Measurements from ENCODE around the gene ZNF850.
"Not testable (repeated sequence)": the region's sequence is repeated elsewhere in the genome, so short reads cannot be mapped to it uniquely, and the experiment has no call there.

The ZNF850 gene

DNA sequence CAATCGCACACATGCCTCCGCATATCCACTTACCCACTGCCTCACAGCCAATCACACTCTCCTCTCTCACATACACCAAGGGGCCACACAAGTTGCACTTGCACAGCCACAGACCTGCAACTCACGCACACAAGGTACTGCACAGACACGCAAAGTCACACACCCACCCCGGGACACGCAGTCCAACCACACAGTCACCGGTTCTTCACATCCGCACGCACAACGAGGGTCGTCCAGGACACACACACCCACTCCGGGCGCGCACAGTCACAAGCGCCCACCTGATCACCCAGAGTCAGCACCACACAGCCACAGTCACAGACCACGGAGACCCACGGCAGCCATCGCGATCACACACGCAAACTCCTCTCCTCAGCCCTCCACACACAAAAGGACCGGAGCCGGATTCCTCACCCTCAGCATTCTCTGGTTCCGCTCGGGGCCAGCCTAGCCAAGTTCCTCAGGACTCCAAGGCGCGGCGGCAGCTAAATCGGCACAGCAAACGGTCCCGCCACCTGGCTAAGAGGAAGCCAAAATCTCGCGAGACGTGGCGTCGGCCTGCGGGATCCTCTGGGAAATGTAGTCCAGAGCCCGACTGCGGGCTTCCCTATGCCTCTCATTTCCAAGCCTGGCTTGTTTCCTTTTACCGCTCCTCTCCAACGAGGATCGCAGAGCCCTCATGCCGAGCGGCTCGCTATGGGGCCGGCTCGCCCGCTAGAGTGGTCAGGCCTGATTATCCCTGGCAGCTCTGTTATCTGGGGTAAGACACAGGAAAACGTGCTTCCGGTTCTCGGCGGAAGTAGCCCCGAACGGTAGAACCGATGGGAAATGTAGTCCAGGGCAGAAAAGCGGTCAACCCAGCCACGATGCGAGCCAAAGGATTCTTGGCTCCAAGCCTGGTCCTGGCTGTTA lies at the start of gene ZNF850:
TSS of gene ZNF850 (minus strand) at position 497 of the 912 bp plus-strand sequence. CDS start 10,201 bp downstream, outside the sequence.
- peak; percentile 82 for DNase-seq

DNA sequence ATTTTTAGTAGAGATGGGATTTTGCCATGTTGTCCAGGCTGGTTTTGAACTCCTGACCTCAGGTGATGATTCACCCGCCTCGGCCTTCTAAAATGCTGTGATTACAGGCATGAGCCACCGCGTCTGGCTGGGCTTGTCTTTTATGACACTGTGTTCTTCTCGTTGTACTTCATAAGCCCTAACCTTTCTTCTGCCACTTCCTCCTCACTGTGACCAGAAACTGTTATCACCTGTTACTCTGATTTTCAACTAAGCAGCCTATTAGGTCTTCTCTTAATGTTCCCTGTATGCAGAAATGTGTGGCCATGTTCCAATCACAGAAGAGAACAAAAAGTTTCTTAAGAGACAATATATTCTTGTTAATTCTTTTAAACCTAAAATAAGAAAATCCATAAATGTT lies 49.2 kb upstream of the ZNF850 start:
- DNase-seq, result no peak

DNA sequence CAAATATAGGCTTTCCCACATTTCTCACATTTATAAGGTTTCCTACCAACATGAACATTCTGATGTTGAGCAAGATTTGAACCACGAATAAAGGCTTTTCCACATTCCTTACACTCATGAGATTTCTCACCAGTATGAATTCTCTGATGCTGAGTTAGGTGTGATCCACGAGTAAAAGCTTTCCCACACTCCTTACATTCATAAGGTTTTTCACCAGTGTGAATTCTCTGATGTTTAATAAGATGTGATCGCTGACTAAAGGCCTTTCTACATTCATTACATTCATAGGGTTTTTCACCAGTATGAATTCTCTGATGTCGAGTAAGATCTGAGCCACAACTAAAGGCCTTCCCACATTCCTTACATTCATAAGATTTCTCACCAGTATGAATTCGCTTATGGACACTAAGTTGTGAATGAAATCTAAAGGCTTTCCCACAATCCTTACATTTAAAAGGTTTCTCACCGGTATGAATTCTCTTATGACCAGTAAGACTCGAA lies 46.6 kb upstream of the ZNF850 start:
- DNase-seq, result no peak

DNA sequence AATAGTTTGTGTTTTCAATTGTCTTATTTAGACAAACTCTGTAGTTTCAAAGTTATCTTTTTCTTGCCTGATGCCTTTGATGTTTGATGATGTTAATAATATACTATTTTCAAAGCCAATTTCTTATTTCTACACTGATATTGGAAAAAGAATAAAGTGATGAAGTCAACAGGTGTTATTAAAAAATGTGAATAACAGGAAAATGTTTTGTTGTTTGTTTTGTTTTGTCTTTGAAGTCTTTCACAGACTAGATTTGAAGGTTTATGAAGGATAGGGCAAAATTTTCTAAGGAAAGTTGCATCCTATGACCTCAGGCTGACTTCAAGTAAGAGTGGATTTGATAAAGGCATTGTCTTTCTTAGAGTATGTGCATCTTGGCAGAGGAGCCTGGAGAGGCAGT lies 34.4 kb upstream of the ZNF850 start:
- no peak for DNase-seq

DNA sequence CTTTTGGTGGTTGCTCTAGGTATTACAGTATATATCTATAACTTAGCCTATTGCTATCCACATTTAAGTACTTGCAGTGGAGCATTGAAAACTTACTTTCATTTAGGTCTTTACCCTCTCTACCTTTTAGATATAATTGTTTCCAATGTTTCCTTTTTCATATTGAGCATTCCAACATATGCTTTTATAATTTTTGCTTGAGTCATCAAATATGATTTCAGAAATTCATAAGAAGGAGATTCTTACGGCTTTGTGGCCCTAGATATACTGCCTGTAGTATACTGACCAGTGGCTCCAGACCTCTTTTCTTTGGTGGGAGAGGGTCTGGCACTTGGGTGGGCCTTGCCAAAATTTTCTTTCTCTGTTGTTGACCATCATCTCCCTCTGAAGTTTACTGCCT lies 32.8 kb upstream of the ZNF850 start:
- DNase-seq, result no peak

DNA sequence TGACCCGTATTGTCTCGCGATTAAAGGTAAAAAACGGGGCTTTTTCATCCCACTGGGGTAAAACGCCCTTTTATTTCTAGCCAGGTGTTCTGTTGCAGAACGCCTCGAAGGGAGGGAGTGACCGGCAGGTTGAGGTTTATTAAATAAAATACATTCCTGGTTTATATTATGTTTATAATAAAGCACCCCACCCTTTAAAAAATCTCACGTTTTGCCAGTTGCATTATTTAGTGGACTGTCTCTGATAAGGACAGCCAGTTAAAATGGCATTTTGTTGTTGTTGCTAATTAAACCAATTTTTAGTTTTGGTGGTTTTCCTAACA lies 25.1 kb upstream of the ZNF850 start:
- no peak for DNase-seq

DNA sequence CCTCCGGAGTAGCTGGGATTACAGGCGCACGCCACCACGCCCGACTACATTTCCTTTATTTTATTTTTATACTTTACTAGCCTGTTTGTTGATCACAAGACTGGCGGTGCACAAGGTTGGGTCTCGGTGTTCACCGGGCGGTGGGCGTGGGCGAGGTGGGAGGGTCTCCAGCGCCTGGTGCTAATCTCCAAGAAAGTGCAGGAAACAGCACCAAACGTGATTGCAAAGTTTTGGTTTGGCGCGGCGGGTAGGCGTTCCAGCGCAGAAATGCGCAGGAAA lies 24.0 kb upstream of the ZNF850 start:
- no peak for DNase-seq

DNA sequence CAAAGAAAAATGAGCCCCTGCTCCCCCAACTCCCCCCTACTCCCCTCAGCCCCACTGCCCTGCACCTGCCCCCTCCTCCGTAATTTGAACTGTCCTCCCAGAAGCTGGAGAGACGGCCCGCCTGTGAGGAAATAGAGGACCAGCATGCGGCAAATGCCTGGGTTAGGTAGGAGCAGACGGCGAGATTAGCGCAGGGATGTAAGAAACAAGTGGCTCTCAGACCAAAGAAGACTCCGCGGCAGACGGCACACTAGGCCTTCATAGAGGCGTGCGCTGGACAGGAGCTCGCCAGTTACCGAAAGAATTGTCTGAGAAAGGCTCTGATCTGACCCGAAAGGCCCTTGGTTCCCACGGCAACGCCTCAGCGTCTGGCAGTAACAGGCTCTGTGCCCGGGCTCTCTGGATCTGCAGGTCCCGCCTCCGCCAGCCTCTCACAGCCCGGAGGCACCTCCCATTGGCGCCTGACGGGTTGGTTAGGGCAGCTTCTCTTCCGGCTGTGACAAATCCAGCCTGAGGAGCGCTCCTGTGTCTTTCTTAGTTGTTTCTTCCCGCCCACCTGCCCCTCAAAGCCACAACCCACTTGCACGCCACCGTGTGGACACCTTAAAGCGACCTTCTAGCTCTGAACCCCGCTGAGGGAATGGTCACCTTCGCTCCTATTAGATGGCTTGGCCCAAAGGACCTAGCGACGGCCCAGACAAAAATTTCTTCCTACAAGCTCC lies 19.0 kb upstream of the ZNF850 start:
- DNase-seq, result not testable (repeated sequence)

DNA sequence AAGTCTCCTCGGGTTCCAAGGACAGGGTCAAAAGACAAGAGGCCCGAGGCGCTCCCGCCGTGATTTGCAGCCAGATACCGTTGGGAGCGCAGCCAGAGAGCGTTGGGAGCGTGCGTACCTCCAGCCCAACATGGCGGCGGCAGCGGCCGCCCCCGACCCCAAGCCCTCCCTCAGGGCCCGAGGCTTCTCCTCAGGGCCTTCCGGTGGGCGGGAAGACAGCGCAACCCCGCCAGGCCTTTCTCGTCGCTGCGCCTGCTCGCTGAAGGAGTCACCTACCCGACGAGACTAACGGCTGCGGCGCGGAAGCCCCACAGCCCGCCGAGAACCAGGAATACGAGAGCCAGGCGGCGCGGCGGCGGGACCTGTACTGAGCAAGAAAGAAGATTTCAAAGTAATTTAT lies 3.2 kb upstream of the ZNF850 start:
- DNase-seq, result no peak

DNA sequence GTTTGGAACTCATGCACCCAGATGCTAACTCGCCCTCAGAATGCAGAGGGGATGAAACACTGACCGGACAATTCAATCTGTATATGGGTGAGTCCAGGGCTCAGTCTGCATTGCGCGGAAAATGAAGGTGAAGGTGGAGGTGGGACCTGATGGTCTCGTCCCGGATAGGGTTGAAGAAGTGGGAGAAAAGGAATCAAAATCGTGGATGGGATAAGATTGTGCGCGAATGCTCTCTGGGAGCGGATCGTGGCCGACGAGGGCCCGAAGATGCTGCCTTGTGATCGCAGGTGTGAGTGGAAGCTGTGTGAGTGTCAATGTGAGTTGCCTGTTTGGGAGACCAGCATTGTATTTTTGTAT lies 594 bp upstream of the ZNF850 start:
- DNase-seq, result no peak

DNA sequence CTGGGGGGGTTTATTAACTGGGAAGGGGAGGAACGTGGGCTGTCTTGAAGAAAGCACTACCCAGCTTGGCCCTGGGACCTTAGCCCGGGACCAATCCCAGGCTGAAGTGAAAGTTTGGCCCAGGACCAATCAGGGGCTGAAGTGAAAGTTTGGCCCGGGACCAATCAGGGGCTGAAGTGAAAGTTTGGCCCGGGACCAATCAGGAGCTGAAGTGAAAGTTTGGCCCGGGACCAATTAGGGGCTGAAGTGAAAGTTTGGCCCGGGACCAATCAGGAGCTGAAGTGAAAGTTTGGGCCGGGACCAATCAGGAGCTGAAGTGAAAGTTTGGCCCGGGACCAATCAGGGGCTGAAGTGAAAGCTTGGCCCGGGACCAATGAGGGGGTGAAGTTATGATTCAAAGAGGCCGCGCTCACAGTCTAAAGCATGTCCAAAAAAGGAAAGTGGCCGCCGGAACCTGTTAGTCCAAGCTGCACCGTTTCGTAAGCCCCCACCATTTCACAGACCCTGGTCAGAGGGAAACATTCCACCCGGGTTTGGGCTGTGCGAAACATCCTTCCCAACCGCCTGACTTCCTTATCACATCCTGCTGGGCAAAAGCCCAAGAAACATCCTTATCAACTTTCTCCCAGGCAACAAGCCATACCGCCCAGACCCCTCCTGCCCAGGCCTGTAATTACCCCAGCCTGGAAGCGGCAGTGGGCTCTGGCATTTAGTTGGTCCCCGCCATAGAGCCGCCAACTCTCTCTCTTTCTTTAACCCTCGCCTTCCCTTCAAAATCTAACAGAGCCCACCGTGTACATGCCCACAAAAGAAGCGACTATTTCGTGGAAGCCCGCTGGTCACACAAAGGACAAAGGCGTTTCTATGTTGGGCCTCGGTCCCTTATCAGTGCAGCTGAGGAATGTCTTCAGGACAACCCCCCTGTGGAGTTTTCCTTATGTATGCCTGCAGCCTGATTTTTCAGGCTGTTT lies 1.1 kb downstream of the ZNF850 start:
- no peak for DNase-seq

DNA sequence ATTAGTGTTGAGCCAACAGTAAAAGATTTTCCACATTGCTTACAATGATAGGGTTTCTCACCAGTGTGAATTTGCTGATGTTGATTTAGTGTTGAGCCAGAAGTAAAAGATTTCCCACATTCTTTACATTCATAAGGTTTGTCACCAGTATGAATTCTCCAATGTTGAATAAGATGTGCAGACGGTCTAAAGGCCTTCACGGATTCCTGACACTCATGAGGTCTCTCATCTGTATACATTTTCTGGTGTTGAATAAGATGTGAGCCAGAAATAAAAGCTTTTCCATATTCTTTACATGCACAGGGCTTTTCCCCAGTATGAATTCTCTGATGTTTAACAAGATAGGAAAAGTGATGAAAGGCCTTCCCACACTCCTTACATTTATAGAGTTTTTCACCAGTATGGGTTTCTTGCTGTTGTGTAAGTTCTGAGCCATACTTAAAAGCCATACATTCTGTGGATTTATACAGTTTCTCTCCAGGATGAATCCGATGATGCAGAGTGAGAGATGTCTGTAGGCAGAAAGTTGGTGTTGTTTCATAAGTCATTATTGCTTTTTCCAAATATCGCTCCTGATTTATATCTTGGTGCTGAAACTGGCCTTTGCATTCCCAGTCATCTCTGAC lies 22.4 kb downstream of the ZNF850 start:
- DNase-seq, result no peak

DNA sequence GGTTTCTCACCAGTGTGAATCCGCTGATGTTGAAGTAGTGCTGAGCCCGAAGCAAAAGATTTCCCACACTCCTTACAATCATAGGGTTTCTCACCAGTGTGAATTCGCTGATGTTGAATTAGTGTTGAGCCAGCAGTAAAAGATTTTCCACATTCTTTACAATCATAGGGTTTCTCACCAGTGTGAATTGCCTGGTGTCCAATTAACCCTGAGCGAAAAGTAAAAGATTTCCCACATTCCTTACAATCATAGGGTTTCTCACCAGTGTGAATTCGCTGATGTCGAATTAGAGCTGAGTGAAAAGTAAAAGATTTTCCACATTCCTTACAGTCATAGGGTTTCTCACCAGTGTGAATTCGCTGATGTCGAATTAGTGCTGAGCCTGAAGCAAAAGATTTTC lies 23.0 kb downstream of the ZNF850 start:
- not testable (repeated sequence) for DNase-seq

DNA sequence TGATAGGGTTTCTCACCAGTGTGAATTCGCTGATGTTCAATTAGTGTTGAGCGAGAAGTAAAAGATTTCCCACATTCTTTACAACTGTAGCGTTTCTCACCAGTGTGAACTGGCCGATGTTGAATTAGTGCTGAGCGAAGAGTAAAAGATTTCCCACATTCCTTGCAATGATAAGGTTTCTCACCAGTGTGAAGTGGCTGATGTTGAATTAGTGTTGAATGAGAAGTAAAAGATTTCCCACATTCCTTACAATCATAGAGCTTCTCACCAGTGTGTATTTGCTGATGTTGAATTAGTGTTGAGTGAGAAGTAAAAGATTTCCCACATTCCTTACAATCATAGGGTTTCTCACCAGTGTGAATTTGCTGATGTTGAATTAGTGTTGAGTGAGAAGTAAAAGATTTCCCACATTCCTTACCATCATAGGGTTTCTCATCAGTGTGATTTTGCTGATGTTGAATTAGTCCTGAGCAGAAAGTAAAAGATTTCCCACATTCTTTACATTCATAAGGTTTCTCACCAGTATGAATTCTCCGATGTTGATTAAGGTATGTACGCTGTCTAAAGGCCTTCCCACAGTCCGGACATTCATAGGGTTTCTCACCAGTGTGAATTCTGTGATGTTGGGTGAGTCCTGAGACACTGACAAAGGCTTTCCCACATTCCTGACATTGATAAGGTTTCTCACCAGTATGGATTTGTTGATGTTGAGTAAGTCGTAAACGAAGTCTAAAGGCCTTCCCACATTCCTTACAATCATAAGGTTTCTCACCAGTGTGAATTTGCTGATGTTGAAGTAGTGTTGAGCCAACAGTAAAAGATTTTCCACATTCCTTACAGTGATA lies 24.0 kb downstream of the ZNF850 start:
- no peak for DNase-seq

DNA sequence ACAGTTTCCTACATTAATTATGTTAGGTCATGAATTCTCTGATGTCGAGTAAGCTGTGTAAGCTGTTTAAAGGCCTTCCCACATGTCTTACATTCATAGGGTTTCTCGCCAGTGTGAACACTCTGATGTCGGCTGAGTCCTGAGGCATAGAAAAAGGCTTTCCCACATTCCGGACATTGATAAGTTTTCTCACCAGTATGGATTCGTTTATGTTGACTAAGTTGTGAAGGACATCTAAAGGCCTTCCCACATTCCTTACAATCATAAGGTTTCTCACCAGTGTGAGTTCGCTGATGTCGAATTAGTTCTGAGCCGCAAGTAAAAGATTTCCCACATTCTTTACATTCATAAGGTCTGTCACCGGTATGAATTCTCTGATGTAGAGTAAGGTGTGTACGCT lies 24.9 kb downstream of the ZNF850 start:
- DNase-seq, result no peak

DNA sequence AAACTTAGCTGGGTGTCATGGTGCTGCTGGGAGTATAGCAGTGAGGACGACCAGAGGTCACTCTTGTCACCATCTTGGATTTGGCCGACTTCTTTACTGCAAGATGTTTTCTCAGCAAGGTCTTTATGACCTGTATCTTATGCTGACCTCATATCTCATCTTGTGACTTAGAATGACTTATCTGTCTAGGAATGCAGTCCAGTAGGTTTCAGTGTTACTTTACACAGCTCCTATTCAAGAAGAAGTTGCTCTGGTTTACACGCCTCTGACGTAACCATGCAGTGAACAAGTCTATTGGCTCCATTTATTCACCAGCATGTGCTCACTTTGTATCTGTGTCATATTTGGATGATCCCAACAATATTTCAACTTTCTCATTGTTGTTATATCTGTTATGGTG lies 26.7 kb downstream of the ZNF850 start:
- no peak for DNase-seq

DNA sequence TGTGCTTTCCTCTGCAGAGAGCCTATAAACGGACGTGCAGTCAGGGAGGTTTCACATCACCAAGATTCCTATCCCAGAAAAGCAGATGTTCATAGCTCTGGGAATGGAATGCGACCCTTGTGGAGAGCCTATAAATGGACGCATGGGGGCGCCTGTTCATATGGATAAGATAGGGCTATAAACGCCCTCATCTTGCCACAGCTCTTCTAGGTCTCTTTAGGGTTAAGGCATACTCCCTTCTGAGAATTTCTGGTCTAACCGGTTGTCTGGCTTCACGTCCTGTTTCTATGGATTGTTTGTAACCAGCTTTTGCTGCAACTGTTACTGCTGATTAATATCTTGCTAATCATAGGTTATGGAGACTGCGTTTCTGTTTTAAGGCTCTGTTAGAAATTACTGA lies 36.4 kb downstream of the ZNF850 start:
- not testable (repeated sequence) for DNase-seq

DNA sequence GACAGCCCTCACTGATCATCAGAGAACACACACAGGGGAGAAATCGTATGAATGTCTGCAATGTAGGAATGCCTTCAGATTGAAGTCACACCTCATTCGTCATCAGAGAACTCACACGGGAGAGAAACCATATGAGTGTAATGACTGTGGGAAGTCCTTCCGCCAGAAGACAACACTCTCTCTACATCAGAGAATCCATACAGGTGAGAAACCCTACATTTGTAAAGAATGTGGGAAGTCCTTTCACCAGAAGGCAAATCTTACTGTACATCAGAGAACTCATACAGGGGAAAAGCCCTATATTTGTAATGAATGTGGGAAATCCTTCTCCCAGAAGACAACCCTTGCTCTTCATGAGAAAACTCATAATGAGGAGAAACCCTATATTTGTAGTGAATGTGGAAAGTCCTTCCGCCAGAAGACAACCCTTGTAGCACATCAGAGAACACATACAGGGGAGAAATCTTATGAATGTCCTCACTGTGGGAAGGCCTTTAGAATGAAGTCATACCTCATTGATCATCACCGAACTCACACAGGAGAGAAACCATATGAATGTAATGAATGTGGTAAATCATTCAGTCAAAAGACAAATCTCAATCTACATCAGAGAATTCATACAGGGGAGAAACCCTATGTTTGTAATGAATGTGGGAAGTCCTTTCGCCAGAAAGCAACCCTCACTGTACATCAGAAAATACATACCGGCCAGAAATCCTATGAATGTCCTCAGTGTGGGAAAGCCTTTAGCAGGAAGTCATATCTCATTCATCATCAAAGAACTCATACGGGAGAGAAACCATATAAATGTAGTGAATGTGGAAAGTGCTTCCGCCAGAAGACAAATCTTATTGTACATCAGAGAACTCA lies 52.7 kb downstream of the ZNF850 start:
- no peak for DNase-seq

DNA sequence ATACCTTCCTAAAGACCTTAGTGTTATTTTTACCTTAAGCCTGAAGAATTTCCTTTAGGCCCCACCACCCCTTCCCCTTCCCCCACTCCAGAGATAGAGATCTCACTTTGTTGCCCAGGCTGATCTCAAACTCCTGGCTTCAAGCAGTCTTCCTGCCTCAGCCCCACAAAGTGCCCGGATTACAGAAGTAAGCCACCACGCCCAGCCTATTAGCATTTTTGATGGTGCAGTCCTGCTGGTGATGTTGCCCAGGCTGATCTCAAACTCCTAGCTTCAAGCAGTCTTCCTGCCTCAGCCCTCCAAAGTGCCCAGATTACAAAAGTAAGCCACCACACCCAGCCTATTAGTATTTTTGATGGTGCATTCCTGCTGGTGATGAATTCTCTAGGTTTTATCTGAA lies 63.2 kb downstream of the ZNF850 start:
- DNase-seq, result no peak

DNA sequence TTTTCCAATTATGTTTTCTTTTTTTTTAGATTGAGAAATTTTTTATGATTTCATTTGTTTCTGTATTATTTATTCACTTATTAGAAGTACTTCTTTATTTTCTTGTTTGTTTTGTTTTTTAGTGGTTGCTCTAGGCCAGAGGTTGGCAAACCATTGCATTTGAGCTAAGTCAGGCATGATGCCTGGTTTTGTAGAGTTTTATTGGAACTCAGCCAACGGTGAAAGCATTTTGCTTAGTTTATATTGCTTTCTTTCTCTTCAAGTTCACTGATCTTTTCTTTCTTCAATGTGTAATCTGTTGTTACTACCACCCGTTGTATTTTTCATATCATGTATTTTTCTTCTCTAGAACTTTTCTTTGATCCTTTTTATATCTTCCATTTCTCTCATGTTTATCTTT lies 65.5 kb downstream of the ZNF850 start:
- no peak for DNase-seq

DNA sequence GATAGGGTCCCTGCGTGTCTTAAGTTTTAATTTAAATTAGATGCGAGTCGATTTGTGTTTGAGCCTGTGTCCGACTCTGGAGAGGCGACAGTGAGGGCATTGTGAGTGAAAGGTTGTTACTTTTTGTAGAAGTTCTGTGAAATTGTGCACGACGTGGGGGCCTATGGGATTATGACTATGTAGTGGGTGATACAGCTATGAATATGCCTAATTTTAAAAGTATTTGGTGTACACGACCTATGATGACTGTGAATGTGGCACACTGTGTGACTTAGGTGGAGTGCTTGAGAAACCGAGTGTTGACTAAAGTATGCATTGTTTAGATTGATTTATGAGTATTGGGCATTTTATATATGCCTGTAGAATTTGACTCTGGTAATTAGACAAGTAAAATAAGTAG lies 84.5 kb downstream of the ZNF850 start:
- no peak for DNase-seq

All from NCI-H1092 (cell line).